ENCODE results near the gene HMOX1.

The HMOX1 gene, protein sequence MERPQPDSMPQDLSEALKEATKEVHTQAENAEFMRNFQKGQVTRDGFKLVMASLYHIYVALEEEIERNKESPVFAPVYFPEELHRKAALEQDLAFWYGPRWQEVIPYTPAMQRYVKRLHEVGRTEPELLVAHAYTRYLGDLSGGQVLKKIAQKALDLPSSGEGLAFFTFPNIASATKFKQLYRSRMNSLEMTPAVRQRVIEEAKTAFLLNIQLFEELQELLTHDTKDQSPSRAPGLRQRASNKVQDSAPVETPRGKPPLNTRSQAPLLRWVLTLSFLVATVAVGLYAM

DNA sequence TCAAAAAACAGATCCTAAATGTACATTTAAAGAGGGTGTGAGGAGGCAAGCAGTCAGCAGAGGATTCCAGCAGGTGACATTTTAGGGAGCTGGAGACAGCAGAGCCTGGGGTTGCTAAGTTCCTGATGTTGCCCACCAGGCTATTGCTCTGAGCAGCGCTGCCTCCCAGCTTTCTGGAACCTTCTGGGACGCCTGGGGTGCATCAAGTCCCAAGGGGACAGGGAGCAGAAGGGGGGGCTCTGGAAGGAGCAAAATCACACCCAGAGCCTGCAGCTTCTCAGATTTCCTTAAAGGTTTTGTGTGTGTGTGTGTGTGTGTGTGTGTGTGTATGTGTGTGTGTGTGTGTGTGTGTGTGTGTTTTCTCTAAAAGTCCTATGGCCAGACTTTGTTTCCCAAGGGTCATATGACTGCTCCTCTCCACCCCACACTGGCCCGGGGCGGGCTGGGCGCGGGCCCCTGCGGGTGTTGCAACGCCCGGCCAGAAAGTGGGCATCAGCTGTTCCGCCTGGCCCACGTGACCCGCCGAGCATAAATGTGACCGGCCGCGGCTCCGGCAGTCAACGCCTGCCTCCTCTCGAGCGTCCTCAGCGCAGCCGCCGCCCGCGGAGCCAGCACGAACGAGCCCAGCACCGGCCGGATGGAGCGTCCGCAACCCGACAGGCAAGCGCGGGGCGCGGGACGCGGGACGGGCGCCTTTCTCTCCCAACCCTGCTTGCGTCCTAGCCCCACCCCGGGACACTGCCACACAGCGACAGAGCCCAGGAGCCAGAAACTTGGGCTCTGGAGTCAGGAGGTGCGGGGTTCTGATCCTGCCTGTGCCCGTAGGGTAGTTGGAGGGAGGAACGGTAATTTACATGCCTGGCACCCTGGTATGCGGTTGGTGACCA lies at the start of gene HMOX1:
Gene HMOX1, plus strand, starts transcription at position 560 of the 887 bp plus-strand sequence. Its CDS starts 78 bp downstream, at position 638.
- peak; percentile 91 to 93 for DNase-seq

DNA sequence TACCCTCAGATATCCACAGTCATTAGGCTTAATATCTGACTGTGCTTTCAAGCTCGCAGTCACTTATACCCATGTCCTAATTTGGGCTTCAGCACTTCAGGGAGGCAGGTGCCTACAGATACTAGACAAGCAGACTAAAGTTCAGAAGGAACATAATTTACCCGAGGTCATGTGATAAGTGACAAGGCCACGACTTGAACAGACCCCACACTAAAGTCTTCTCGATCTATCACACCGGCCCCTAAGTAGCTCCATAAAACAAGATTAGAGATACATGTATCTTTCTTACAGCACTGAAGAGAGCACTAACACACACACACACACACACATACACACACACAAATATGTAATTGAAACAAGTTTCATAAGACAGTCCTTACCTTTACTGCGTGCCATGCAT lies 48.6 kb upstream of the HMOX1 start:
- DNase-seq = no peak

DNA sequence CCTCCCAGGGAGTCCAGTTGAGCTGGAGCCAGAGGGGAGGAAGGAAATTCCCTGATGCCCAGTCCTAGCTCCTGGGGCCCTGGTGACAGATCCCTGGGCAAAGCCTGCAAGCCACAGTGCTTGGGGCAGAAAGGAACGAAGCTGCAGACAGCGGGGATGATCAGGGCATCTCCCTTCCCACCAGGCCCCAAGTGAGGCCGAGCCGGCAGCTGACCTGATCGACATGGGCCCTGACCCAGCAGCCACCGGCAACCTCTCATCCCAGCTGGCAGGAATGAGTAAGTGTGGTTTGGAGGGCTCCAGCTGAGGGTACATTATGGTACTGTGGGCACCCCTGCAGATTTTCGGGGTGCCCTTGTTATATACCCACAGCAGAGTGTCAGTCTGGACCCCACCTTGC lies 47.7 kb upstream of the HMOX1 start:
- no peak for DNase-seq

DNA sequence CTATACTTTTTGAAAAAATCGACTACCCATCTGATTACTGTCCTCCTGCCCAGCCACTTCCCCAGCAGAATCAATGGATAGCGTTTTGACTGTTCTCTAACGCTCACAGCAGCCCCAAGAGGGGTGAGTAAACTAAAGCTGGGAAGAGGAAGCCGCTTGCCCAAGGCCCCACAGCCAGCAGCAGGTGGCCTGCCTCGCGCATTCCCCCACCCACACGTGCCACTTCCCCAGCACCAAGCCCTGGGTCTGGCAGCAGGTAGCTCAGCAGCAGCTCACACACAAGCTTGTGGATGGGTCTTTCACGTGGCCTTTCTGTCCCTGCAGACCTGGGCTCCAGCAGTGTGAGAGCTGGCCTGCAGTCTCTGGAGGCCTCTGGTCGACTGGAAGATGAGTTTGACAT lies 46.9 kb upstream of the HMOX1 start:
- peak; percentile 16 to 61 for DNase-seq

DNA sequence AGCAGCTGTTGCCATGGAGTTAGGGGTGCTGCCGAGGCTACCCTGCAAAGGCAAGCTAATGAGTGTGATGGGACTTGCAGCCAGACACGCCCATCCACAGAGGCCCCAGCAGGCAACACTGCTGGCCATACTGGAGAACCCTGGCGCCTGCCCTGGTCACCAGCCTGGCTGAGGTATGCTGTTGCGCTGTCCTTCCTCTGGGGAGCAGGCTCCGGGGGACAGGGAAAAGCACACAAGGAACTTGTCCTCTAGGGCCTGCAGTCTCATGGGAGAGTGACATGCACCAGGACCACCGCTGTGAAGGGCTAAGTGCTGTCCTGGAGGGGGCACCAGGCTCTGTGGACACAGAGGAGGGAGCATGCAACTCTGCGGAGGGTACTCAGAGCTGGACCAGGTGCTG lies 45.4 kb upstream of the HMOX1 start:
- DNase-seq = no peak

DNA sequence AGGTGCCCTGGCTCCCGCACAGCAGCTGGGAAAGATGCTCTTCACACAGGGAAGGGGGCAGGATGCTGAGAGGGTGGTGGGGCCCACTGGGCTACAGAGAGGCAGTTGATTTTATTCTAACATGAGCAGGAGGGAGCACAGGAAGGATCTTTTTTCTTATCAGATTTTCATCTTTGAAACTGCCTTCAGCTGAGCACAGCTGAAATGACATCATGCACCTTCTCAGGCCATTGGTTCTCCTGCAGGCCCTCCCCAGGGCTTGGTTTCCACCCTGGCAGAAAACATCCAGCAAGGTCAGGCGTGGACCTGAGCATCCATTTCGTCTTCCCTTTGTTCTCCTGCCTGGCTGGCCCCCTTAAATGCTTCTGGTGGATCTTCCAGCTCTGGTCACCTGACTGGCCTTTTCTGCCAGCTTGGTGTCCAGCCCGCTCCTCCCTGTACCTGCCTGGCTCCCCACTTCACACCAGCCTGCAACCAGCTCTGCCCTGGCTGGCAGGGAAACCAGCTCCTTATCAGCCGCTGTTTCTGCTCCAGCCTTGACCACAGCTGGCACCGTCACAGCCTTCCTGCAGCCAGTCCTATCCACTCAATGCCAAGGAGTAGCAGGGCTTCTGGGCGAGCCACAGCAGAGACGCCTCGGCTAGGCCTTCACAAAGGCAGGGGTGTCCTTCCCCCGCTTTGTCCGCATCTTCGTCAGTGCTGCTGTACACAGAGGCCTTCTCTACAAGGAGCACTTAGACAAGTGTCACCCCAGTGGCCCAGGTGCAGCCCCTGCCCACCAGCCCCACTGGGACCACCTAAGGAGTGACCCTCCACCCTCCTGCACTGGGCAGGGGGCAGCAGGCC lies 44.7 kb upstream of the HMOX1 start:
- no peak for DNase-seq

DNA sequence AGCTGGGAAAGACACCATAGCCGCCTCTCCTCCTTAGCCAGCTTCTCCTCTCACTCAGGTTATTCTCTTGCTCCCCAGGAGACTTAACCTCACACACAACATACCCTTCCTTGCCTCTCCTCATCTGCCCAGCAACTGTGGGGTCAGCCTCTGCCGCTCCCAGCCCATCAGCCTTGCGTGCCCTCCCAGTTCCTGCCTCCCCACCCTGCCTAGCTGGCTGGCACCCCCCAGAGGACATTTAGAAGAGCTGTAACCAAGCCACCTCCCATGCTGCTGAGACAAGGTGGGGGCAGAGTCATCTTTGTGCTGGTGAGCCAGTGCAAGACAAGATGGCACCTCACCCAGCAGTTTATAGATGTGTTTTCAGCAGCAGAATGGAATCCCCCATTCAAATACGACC lies 43.0 kb upstream of the HMOX1 start:
- DNase-seq = no peak

DNA sequence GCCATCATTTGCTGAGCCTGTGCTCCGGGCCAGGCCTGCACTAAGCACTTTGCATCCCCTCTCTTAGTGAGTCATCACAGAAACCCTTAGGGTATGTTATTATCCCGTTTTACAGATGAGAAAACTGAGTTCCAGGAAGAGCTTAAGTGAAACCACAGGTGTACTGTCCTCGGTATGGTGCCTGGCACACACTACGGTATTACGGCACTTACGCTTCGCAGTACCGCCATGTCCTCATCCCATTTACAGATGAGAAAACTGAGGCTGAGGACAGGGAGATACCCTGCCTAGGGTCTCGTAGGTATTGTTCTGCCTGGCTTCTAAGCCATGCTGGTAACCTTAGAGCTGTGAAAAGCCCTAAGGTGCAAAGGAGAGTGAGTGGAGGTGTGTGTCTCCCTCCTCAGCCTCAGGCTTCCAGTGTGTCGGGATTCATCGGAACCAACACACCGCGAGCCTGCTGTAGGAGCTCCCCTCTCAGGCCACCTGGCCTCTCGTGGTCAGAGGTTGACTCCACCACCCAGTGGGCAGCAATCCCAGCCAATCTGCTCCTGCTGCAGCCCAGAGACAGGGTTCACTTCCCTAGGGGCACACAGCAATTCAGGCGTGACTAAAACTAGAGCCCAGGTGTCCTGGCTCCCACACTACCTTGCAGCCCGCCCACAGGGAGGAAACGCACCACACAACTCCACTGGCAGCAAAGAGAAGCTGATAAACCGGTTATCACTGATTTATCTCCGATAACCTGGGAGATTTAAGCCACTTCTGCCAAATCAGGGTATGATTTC lies 39.6 kb upstream of the HMOX1 start:
- no peak for DNase-seq

DNA sequence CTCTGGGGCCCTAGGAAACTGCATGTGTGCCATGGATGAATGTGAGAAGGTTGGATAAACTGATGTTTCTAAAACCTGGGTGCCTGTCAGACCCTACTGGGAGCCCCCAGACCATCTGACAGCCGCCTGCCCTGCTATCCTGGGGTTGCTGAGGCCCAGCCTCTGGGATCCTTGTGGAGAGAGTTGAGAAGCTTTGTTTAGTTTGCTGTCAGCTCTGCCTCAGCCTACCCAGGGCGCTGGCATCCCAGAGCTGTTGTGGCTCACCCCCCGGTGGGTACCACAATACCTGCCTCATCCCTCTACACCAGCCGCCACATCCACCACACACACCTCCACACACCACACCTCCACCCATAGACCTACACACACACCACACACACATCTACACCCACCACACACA lies 38.5 kb upstream of the HMOX1 start:
- no peak for DNase-seq

DNA sequence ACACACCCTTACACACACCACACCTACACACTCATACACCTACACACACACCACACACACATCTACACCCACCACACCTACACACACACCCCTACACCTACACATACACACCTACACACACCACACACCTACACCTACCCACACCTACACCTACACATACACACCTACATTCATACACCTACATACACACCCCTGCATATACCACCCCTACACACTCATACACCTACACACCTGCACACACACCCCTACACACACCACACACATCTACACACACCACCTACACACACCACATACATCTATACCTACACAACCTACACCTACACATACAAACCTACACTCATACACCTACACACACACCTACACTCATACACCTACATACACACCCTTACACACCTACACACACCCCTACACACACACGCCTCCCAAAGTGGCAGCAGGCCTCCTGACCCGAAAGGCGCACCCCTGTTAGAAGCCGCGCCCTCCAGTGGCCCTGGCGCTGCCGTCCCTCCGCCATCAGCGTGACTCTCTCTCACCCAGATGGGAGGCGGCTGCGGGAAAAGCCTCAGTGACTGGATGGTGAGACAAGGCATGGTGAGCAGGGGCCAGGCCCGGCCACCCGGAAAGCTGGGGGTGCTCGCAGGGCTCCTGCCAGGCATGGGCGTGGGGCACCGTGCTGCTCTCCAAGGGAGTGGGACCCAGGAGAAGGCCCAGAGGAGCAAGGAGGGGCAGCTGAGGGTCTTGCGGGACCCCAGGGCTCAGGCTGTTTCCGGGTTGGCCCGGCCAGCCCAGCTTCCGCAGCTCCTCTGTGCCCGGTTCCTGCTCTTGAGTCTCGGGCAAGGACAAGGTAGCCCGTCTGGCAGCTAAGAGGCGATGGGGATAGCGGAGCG lies 37.0 kb upstream of the HMOX1 start:
- no peak for DNase-seq

DNA sequence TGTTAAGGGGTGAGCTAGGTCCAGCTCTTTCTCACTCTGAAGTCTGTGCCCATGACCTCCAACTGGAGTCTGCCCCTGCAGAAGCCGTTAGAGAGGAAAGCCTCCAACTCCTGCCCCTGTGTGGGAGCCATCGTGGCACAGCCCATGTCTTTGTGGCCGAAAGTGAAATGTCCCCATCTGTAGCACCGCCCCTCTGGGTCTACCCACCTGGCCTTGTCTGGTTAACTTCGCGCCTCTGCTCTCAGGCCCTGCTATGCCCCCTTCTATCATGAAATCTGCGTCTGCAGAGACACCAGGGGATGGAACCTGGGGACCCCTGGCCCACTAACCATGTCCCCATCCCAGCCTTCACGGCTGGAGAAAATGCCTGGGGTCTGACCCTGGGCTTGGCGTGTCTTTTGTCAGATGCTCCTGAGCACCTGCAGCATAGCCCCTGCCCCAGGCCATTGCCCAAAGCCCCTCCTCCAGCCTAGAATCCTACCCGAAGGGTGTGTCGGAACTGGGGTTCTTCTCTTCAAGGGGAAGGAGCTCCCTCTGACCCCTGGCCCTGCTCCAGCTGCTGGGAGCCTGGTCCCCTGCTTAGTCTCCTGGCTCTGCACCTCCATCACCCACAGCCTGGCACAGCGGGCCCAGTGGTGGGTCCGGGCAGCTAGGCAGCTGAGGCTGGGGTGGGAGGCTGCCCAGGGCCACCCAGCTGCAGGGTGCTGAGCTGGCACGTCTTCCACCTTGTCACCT lies 35.8 kb upstream of the HMOX1 start:
- no peak for DNase-seq

DNA sequence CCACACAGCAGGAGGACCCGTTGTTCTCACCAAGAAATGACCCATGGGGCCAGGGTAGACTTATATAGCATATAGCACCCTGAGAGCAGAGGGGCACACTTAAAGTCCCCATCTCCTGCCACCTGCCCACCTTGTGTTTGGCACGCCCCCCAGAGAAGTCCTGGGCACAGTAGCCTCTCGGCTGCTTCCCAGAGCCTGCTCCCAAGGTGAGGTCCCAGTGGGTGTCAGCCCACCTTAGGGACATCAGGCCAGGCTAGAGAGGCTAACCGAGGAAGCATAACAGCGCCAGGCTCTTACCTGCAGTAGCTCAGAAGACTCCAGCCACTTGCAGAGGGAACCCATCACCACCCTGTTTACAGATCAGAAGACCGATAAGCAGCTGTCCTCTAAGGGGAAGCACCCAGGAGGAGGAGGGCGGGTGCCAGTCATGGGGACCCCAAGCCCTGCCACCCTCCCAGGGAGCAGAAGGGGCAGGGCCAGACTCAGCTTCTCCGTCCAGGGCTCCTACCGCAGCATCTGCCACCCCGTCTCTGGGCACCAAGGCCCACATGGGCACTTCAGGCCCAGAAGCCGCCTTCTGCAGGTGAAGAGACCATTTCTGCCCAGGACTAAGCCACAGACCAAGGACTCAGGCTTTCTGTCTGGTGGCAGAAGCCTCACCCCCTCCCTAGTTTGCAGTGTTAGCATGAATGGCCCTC lies 34.9 kb upstream of the HMOX1 start:
- no peak for DNase-seq

DNA sequence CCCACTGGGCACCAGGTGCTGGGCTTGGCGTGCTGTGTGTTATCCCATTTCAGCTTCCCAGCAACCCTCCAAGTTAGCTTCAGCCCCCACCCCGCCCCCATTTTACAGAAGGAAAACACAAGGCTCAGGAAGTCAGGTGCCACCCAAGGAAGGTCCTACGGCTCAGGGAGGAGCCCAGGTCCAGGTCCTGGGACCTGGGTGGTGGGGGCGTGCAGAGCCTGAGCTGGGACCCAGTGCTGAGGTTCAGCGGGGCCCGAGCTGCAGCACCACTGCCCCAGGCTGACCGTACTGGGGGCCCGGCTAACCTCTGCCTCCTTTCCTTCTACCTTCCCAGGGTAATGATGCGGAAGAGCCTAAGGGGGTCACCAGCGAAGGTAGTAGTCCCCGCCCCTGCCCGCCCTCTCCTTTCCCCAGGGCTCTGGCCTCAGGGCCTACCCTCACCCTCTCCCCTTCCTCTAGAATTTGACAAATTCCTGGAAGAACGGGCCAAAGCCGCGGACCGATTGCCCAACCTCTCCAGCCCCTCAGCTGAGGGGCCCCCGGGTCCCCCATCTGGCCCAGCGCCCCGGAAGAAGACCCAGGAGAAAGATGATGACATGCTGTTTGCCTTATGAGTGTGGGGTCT lies 34.2 kb upstream of the HMOX1 start:
- no peak for DNase-seq

DNA sequence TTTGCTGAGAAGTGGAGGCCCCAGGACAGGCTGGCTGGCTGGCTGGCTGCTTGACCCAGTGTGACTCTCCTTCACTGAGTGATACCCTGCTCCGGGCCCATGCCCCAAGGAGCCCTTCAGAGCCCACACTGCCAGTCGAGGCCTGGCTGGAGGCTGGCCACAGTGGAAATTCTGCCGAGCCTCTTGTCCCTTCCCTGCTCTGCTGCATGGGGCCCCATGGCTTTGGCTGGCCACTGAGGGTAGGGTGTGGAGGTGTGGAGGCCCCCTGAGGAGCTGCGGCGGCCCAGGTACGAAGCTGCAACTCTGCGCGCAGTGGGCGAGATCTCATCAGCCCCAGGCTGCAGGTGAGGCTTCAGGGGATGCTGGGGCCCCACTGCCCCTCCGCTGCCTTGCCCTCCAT lies 33.4 kb upstream of the HMOX1 start:
- DNase-seq = no peak

DNA sequence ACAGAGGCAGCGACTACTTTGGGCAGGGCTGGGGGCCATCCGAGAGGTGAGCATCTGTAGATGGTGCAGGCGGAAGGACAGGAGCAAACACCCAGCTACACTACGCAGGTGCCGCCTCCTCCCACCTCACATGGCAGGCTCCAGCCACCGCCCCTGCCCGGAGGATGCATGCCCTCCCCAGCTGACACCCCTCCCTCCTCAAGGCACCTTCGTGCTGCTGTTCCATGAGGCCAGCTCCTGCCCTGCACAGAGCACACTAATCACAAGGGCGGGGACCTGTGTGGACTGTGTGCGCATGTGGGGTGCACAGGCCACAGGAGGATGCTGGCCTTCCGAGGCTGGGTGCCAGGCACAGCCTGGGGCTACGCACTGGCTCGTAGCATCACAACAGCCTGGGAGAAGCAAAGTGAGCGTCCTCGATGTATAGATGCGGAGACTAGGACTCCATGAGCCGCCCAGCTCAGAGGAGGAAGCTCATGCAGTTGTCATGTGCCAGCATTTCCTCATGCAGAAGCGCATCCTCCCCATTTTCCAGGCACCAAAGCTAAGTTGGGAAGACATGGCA lies 32.8 kb upstream of the HMOX1 start:
- no peak for DNase-seq

DNA sequence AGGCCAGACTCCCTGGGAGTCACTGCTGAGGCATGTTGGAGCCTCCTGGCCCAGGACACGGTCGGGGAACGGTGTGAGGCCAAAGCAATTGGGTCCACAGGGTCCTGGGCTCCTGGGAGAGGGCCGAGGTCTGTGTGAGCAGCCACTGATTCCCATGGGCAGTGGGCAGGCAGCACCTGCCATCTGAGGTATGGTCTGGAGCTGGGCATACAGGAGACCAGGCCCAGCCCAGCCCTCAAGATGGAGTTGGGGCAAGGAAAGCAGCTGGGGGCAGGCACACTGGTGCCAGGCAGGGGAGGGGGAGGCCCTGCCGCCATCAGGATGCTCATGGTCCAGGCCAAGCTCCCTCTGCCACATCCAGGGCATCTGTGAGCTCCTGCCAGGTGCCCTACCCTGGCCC lies 32.2 kb upstream of the HMOX1 start:
- no peak for DNase-seq

DNA sequence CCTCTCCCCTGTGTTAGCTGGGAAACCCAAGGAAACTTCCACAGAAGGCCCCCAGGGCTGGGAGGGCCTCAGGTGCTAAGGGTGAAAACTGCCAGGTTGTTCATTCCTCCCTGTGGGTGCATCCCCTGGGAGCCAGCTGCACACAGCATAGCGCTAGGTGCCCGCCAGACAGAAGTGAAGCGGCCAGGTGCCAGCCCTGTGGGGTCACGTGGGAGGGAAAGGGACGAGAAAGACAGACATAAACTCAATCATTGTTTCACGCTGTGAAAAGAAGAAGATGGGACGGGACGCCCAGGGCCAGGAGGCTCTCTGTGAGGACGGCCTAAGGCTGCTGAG lies 31.6 kb upstream of the HMOX1 start:
- DNase-seq = no peak

DNA sequence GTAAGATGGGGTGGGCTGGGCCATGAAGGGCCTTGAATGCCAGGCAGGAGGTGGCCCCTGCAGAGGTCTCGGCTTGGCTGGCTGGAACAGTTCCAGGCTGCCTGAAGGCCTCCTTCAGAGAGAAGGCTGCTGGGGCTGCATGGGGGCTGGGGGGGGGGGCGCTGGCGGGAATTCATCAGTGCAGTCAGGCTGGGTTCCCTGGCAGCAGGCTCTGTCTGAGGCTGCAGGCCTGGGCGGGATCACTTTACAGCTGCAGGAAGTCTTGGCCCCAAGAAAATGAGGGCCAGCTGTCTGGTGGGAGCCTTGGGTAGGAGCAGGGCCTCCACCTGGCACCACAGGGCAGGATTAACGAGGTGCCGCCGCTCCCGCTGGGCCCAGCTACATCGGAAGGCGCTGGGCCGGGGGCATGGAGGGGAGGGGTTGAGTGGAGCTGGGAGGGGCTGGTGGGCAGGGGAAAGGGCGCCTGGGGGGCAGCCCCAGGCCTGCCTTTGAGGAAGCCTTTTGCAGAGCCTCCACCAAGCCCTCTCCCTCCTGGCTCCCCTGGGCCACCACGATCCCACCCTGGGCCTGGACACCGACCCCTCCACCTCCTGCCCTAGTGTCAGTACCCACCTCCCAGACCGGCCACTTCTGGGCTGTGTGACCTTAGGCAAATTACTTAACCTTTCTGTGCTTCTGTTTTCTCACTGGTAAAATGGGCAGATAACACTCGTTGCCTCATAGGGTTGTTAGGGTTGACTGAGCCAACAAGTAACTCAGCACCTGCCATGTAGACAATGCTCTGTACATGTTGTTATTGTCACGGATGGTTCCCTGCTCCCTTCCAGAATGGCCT lies 31.0 kb upstream of the HMOX1 start:
- DNase-seq = no peak
